Tibial nerve (tissue), 4 donors: ENCODE measurements around the gene BCAR3. TPM values are rescaled to one million over a fixed set of nuclear protein-coding genes. Genes with fewer than 3 reads are reported as not detected.

Experiments used
- DNase-seq, 2 donors: peaks; one replicate each; pipeline ENCODE4 v3.0.0-alpha.2; 2019; ENCODE audit warnings: low spot score in 2 of 2
- H3K27ac ChIP-seq, 4 donors: fragments of 200-600 bp; sonication (generic) in 3 of 4; one replicate each; pipeline ENCODE4 v1.5.1; 2017 to 2019; ENCODE audit warnings: mild to moderate bottlenecking in 1 of 4
- H3K27me3 ChIP-seq, 2 donors: fragments of 200-600 bp; sonication (generic) in 1 of 2; one replicate each; pipeline versions ENCODE4 v1.5.1 to v1.6.0; 2017 to 2019
- H3K36me3 ChIP-seq, 3 donors: fragments of 200-600 bp; sonication (generic); one replicate each; pipeline ENCODE4 v1.5.1; 2018 to 2019
- H3K4me1 ChIP-seq, 4 donors: fragments of 200-600 bp; sonication (generic) in 3 of 4; one replicate each; pipeline ENCODE4 v1.5.1; 2017 to 2019
- H3K4me3 ChIP-seq, 4 donors: fragments of 200-600 bp; sonication (generic) in 3 of 4; one replicate each; pipeline ENCODE4 v1.5.1; 2017 to 2019; ENCODE audit warnings: mild to moderate bottlenecking in 1 of 4, moderate library complexity in 1 of 4
- H3K9me3 ChIP-seq, 4 donors: fragments of 200-600 bp; sonication (generic) in 3 of 4; one replicate each; pipeline ENCODE4 v1.5.1; 2017 to 2019
- CTCF ChIP-seq, 5 experiments: fragments of 200-600 bp in 3 of 5; fragments of 450-650 bp in 2 of 5; sonication (generic) in 3 of 5; IDR thresholded peaks; one replicate each; pipeline ENCODE4 v1.5.1; 2016 to 2019; ENCODE audit warnings: antibody characterized with exemption in 5 of 5, mild to moderate bottlenecking in 3 of 5, moderate library complexity in 2 of 5
- EP300 ChIP-seq, 2 donors: sonication (generic); formaldehyde crosslinking; IDR thresholded peaks; one replicate each; pipeline ENCODE4 v1.6.1; 2017; ENCODE audit warnings: antibody characterized with exemption in 2 of 2, mild to moderate bottlenecking in 1 of 2
- POLR2A ChIP-seq, 2 donors: fragments of 450-650 bp; IDR thresholded peaks; one replicate each; pipeline ENCODE4 v1.6.1; 2017; ENCODE audit warnings: antibody characterized with exemption in 2 of 2, mild to moderate bottlenecking in 2 of 2, moderate library complexity in 2 of 2
- WGBS, 2 donors: methylation state at CpG; one replicate each; pipeline ENCODE4 v1.1.5; 2018; 5-methylcytosine and 5-hydroxymethylcytosine counted together
- total RNA-seq, 4 donors: library from RNA; depleted of rRNA; stranded (reverse); fragments of >200 nt; gene quantifications; one replicate each; pipeline ENCODE4 v1.1.0, GENCODE V29; 2016

The BCAR3 gene
- total RNA-seq, 4 donors from 2014 or later: 26.2 to 41.8 (median 36.5) TPM

- H3K27ac ChIP-seq: no peak overlapping the region
- TF ChIP-seq EP300 (IDR thresholded peaks at IDR 0.05) (no peak), CTCF (IDR thresholded peaks at IDR 0.05) (no peak), POLR2A (IDR thresholded peaks at IDR 0.05) (no peak)
- H3K36me3 ChIP-seq: peaks cover 0 to 29% (median 0%) of the 10 kb centered on the region in 3 donors
- H3K9me3 ChIP-seq: no peaks in the 10 kb centered on the region
- H3K4me3 ChIP-seq: no peak overlapping the region
- no peaks in the 10 kb centered on the region for H3K27me3 ChIP-seq
- H3K4me1 ChIP-seq: no peaks in the 10 kb centered on the region
- no peak for DNase-seq
These were observed 148.0 kb downstream of the BCAR3 start for GRCh38 chr1:93533677-93534076.

GRCh38 chr1:93532780-93533378 is 148.8 kb downstream of the BCAR3 start:
- H3K27me3 ChIP-seq: no peaks in the 10 kb centered on the region
- peaks cover 0 to 29% (median 0%) of the 10 kb centered on the region in 3 donors for H3K36me3 ChIP-seq
- no peak for DNase-seq
- 97 to 99% methylated on average over 3 of the region's 3 CpGs for WGBS, 2 donors
- no peaks in the 10 kb centered on the region for H3K9me3 ChIP-seq
- H3K4me3 ChIP-seq: no peak overlapping the region
- H3K27ac ChIP-seq: no peak overlapping the region
- no peaks in the 10 kb centered on the region for H3K4me1 ChIP-seq
- TF ChIP-seq CTCF (IDR thresholded peaks at IDR 0.05): no peak
- no peak for TF ChIP-seq POLR2A (IDR thresholded peaks at IDR 0.05)
- TF ChIP-seq EP300 (IDR thresholded peaks at IDR 0.05): no peak

- 62 to 73% methylated on average over 2 of the region's 2 CpGs for WGBS, 2 donors
- Histone ChIP-seq H3K36me3 (peaks cover 0 to 29% (median 0%) of the 10 kb centered on the region in 3 donors), H3K4me3 (no peak overlapping the region), H3K27ac (no peak overlapping the region), H3K9me3 (no peaks in the 10 kb centered on the region), H3K4me1 (no peaks in the 10 kb centered on the region), H3K27me3 (no peaks in the 10 kb centered on the region)
- DNase-seq: no peak
- TF ChIP-seq CTCF (IDR thresholded peaks at IDR 0.05) (no peak), EP300 (IDR thresholded peaks at IDR 0.05) (no peak)
These were observed 150.4 kb downstream of the BCAR3 start for GRCh38 chr1:93531193-93531592.

GRCh38 chr1:93528412-93528811 is 153.2 kb downstream of the BCAR3 start:
- TF ChIP-seq CTCF (IDR thresholded peaks at IDR 0.05): no peak
- no peak for TF ChIP-seq EP300 (IDR thresholded peaks at IDR 0.05)
- TF ChIP-seq POLR2A (IDR thresholded peaks at IDR 0.05): no peak
- H3K27me3 ChIP-seq: no peaks in the 10 kb centered on the region
- 75 to 91% methylated on average over 1 of the region's 1 CpG for WGBS, 2 donors
- H3K27ac ChIP-seq: no peak overlapping the region
- H3K36me3 ChIP-seq: peaks cover 0 to 25% (median 0%) of the 10 kb centered on the region in 3 donors
- H3K4me1 ChIP-seq: no peaks in the 10 kb centered on the region
- no peaks in the 10 kb centered on the region for H3K9me3 ChIP-seq
- no peak for DNase-seq
- no peak overlapping the region for H3K4me3 ChIP-seq

GRCh38 chr1:93526431-93526830 is 155.2 kb downstream of the BCAR3 start:
- H3K27ac ChIP-seq: no peak overlapping the region
- no peak overlapping the region for H3K4me3 ChIP-seq
- no peaks in the 10 kb centered on the region for H3K4me1 ChIP-seq
- no peaks in the 10 kb centered on the region for H3K27me3 ChIP-seq
- no peaks in the 10 kb centered on the region for H3K9me3 ChIP-seq
- no peak for TF ChIP-seq CTCF (IDR thresholded peaks at IDR 0.05)
- TF ChIP-seq POLR2A (IDR thresholded peaks at IDR 0.05): no peak
- TF ChIP-seq EP300 (IDR thresholded peaks at IDR 0.05): no peak
- WGBS, 2 donors: 76 to 90% methylated on average over 2 of the region's 2 CpGs
- peaks cover 0 to 6% (median 0%) of the 10 kb centered on the region in 3 donors for H3K36me3 ChIP-seq
- no peak for DNase-seq
